HG03565 (cell line): ENCODE measurements around the gene DNAH10.
"Not testable (repeated sequence)": the region's sequence is repeated elsewhere in the genome, so short reads cannot be mapped to it uniquely, and the experiment has no call there.

Experiments
- ATAC-seq: cut with Tn5 transposase; IDR thresholded peaks from one replicate; pipeline ENCODE4 v1.9.1; 2021; ENCODE audit warnings: mild to moderate bottlenecking, moderate library complexity; ENCODE audit not compliant: unreplicated experiment

DNAH10 gene

GRCh38 chr12:123905319-123905925 lies 143.3 kb downstream of the DNAH10 start:
- no peak for ATAC-seq

GRCh38 chr12:123906711-123907420 lies 144.8 kb downstream of the DNAH10 start:
- no peak for ATAC-seq

DNA sequence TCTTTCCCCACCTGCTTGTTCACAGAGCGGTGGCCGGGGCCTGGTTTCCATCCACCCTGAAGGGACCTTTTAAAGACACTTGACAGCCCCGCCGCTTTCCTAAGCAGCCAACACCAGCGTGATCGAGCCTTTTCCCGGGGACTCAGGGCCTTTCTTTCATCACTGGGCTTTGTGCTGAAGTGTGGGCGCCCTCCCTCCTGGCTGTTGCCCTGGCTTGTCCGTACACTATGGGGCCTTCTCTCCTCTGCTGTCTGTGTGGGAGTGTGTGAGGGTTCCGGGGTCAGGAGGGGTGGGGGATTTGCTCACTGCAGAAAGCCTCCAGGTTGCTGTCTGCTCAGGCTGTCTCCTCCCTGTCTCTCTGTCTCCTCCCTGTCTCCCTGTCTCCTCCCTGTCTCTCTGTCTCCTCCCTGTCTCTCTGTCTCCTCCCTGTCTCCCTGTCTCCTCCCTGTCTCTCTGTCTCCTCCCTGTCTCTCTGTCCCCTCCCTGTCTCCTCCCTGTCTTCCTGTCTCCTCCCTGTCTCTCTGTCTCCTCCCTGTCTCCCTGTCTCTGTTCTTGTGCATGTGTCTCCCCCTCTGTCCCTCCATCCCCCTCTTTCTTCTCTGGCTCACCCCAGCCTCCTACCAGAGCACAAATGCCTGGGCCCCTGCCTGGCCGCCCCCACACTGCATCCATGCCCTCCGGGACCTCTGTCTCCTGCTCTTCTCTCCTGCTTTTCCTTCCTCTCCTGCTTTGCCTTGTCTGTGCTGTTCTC lies 145.8 kb downstream of the DNAH10 start:
- ATAC-seq: no peak

- no peak for ATAC-seq
These were observed 147.0 kb downstream of the DNAH10 start for GRCh38 chr12:123908884-123909725.

DNA sequence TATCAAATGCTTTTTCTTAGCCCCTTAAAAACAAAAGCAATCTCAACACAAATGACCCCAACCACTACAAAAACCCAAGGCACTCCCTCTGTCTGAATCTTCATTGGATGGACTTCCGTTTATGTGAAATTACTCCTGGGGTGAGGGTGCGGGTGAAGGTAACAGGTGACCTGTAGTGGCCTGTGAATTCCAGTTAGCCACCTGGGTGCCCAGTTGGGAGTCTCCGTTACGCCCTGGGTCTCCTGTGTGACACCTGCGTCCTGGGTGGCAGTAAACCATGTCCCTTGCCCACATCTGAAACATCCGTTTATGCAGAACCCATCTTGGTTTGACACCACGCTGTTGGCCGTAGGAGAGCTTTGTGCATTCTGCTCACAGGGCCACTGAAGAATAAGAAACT lies 148.0 kb downstream of the DNAH10 start:
- ATAC-seq: no peak

DNA sequence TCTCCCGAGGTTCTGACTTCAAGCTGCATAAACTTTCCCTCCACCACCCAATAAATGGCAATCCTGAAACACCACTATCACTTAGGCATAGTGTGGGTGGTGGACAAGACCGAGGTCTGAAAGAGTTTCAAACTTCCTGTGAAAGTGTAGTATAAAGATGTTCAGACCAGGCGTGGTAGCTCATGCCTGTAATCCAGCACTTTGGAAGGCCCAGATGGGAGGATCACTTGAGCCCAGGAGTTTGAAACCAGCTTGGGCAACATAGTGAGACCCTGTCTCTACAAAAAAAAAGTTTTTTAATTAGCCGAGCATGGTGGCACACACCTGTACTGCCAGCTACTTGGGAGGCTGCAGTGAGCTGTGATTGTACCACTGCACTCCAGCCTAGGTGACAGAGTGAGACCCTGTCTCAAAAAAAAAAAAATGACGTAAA lies 148.7 kb downstream of the DNAH10 start:
- ATAC-seq: no peak

DNA sequence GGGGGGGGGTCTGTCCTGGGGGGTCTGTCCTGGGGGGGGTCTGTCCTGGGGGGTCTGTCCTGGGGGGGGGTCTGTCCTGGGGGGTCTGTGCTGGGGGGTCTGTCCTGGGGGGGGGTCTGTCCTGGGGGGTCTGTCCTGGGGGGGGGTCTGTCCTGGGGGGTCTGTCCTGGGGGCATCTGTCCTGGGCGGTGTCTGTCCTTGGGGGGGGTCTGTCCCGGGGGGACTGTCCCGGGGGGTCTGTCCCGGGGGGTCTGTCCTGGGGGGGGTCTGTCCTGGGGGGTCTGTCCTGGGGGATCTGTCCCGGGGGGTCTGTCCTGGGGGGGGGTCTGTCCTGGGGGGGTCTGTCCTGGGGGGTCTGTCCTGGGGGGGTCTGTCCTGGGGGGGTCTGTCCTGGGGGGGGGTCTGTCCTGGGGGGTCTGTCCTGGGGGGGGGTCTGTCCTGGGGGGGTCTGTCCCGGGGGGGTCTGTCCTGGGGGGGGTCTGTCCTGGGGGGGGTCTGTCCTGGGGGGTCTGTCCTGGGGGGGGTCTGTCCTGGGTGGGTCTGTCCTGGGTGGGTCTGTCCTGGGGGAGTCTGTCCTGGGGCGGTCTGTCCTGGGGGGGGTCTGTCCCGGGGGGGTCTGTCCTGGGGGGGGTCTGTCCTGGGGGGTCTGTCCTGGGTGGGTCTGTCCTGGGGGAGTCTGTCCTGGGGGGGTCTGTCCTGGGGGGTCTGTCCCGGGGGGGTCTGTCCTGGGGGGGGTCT lies 149.7 kb downstream of the DNAH10 start:
- ATAC-seq: not testable (repeated sequence)

DNA sequence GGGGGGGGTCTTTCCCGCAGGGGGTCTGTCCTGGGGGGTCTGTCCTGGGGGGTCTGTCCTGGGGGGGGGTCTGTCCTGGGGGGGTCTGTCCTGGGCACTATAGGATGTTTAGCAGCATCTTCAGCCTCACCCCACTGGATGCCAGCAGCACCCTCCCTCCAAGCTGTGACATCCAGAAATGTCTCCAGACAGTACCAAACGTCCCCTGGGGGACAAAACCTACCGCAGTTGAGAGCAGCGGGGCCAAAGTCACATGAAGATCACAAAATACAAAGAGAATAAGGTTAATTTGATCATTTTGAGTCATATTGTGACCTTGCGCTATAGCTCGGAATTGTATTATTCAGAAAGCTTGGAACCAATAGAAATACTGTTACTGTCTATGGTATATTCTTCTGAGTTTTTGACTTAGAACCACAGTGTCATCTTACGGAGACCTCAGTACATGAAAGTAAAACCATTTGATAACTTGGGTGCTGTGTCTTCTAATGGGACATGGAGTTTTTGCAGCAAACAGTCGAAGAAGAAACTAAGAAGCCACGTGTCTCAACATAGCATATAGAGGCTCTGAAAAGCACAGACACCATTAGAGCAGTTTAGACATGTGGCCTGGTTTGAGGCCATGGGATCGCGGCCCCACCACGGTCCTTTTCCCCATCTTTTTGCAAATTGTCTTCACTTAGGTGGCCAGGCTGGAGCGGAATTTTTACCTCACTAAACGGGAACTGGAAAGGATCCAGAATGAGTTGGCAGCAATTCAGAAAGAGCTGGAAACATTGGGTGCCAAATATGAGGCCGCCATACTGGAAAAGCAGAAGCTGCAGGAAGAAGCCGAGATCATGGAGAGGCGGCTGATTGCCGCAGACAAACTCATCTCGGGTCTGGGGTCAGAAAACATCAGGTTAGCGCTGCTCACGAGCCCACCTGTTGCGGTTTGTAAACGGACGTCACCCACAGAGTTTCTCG lies 150.6 kb downstream of the DNAH10 start:
- no peak for ATAC-seq

DNA sequence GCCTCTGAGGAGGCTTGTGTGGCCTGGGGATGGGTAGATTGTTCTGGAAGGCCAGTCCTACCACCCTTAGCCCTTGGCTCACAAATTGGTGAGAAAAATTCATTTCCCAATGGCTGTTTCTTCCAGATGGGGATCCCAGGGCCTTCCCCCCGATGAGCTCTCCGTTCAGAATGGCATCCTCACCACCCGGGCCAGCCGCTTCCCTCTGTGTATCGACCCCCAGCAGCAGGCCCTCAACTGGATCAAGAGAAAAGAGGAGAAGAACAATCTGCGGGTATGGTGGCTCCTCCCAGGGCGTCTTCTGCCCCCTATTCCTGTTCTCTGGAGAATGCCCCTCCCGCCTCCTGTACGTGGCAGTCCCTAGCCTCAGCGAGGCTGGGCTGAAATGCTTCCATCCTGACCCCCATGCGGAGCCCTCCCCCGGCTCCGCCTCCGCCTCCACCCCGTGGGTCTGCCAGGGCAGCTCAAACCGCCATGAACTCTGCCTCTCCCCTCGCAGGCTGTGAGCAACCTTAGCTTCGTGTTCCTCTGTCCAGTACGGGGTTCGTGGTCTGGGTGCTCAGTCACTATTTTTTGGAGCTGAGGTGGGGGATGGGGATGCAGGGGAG lies 152.7 kb downstream of the DNAH10 start:
- no peak for ATAC-seq

DNA sequence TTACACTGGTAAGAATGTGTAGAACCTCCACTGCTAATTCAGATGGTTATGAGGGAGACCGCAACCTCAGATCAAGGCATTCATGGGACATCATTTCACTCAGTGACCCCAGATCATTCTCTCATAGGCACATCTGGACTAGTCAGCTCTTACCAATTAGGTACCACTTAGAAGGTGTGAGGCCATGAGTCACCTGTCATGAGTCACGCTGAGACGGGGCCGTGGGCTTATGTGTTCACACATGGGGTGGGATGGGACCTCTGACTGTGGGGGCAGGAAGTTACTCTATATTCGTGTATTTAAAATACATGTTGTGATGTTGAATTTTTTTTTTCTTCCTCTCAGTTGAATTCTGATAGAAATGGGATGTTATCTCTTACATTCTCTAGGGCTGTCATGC lies 154.6 kb downstream of the DNAH10 start:
- no peak for ATAC-seq

- no peak for ATAC-seq
These were observed 155.3 kb downstream of the DNAH10 start for GRCh38 chr12:123917337-123917850.

GRCh38 chr12:123919980-123920360 lies 157.9 kb downstream of the DNAH10 start:
- ATAC-seq: no peak

GRCh38 chr12:123923038-123923437 lies 160.9 kb downstream of the DNAH10 start:
- ATAC-seq: no peak

- ATAC-seq: no peak
These were observed 161.8 kb downstream of the DNAH10 start for GRCh38 chr12:123923927-123924326.

GRCh38 chr12:123924539-123924938 lies 162.4 kb downstream of the DNAH10 start:
- ATAC-seq: no peak

- no peak for ATAC-seq
These were observed 166.3 kb downstream of the DNAH10 start for GRCh38 chr12:123928274-123928865.

DNA sequence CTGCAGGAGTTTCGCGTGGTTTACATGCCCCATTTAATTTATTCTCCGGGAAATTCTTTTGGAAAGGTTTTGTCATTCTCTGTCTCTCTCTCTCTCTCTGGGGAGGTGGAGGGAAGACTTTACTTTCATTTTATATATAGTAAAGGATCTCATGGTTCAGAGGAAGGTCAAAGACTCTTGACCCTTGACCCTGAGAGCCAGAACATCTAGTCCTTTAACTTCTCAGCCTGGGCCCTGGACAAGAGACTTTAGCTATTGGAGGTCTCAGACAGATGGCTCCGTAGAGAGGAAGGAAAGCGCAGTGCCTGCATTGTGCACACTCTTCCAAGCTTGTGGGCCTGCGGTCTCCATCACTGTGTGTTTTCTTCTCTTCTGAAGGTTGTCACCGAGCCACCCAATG lies 166.8 kb downstream of the DNAH10 start:
- no peak for ATAC-seq

- no peak for ATAC-seq
These were observed 168.0 kb downstream of the DNAH10 start for GRCh38 chr12:123929946-123930583.
